ENCODE results near the gene FXYD7.

FXYD7 gene

GRCh38 chr19:35110974-35111373 lies 32.1 kb upstream of the FXYD7 start:
- no peak for DNase-seq (ENCODE audit: low read depth)

GRCh38 chr19:35112995-35113688 lies 29.9 kb upstream of the FXYD7 start:
- DNase-seq (ENCODE audit: low read depth), result no peak

GRCh38 chr19:35114353-35115176 lies 28.5 kb upstream of the FXYD7 start:
- DNase-seq (ENCODE audit: low read depth), result no peak

DNA sequence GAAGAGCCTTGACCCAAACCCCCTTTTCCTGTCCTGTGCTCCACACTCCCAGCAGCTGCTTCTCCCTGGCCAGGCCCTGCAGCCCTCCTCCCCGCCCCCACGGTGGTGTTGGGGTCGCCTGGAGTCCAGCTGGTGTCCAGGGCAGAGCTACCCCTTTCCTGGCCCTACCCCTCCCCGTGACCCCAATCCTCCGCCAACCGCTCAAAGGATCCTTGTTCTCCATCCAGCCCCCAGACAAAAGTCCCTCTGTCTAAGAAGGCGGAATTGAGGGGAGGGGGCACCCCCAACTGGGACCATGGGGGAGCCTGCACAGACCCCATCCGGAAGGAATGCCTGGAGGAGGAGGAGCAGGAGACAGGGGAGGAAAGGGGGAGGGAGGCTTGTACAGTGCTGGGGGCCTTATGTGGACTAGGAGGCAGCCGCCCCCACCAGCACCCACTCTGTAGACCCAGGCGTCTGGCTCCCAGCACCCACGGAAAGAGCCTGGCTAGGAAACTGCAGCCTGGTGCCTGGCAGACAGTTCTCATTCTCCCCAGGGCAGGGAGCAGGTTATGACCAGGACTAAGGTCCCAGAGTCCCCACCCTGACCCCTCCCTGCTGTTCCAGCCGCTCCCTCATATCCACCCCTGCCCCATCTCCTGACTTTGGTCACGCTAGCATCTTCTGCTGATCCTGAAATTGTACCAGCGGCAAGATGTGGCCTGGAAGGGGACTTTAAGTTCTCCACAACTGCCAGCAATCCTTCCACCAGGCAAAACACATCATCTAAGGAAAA lies 27.7 kb upstream of the FXYD7 start, which contains the start of gene FXYD3:
Gene FXYD3 (plus strand): TSS at position 647 of the 775 bp plus-strand sequence. CDS start 3,554 bp downstream, outside the sequence.
- DNase-seq (ENCODE audit: low read depth), result no peak

DNA sequence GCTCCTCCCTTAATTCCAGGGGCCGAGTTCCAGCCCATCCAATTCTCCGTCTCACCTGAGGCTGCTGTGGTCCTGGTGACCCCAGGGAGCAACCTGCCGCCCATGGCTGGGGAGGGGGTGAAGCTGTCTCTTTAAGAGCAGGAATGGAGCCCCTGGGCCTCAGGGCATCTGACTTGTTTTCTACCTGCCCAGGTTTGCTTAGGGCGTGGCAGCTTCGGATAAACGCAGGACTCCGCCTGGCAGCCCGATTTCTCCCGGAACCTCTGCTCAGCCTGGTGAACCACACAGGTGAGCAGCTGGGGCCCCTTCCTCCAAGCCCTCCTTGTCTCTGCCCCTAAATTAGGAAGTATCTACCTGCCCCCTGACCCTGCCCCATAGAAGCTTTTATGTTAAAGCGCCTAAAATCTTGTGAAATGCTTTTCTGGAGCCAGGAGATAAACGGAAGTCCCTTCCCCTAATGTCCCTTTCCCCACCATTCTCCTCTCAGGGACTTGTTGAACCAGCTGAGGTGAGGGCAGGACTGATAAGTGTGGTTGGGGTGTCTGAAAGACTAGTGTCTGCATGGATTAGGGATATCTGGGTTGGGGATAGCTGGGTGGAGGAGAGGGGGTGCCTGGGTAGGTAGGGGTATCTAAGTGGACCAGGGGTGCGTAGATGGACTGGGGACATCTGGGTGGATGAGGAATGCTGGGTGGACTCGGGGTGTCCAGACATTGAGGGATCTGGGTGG lies 26.8 kb upstream of the FXYD7 start:
- no peak for DNase-seq (ENCODE audit: low read depth)

DNA sequence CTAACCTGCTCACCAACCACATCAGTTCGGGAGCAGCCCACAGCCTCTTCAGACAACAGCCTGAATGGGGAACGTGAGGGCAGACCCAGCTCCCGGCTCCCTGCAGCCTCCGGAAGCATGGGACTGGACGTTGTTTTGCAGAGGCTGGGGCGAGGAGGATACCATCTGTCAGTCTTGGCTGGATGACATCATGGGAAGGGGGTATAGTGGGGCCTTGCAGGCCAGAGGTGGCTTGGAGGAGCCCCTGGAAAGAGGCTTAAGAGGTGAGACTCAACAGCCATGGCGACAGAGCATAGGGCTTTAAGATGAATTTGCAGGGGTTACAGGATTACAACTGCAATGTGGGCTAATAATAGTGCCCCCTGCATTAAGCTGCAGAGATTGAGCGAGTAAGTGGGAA lies 25.9 kb upstream of the FXYD7 start:
- no peak for DNase-seq (ENCODE audit: low read depth)

- no peak for DNase-seq (ENCODE audit: low read depth)
These were observed 25.3 kb upstream of the FXYD7 start for GRCh38 chr19:35117799-35118198.

- no peak for DNase-seq (ENCODE audit: low read depth)
These were observed 24.6 kb upstream of the FXYD7 start for GRCh38 chr19:35118268-35119020.

GRCh38 chr19:35119091-35119490 lies 24.0 kb upstream of the FXYD7 start:
- no peak for DNase-seq (ENCODE audit: low read depth)

DNA sequence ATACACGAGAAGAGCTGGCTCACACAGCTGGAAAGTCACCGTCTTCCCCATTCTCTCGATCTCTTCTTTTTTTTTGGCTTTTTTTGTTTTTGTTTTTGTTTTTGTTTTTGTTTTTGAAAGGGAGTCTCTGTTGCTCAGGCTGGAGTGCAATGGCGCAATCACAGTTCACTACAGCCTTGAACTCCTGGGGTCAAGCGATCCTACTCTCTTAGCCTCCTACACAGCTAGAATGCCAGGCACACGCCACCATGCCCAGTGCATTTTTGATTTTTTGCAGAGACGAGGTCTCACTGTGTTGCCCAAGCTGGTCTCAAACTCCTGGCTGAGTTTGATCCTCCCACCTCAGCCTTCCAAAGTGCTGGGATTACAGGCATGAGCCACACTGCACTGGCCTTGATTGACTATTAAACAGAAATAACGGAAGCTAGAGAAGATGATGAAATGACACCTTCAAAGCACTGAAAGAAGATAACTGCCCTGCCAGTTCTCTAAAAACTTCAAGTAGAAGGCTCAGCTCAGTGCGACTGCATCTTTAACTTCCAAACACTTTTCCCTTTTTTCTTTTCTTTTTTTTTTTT lies 23.4 kb upstream of the FXYD7 start:
- DNase-seq (ENCODE audit: low read depth), result no peak

- DNase-seq (ENCODE audit: low read depth), result no peak
These were observed 22.6 kb upstream of the FXYD7 start for GRCh38 chr19:35120492-35120891.

DNA sequence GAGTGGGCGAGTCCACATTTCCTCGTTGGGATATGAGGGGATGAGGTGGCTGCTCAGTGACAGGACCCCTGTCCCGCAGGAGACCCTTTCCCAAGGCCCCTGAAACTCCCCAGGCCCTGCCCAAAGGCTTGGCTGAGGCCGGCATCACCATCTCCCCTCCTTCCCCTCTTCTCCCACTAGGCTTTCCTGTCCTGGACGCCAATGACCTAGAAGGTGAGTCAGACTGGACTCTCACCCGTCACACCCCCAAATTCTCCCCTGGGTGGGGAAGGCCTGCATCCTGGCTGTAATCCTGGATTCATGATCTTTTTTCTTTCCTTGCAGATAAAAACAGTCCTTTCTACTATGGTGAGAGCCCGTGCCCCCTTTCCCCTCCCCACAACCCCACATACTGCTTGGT lies 22.2 kb upstream of the FXYD7 start:
- DNase-seq (ENCODE audit: low read depth), result no peak

DNA sequence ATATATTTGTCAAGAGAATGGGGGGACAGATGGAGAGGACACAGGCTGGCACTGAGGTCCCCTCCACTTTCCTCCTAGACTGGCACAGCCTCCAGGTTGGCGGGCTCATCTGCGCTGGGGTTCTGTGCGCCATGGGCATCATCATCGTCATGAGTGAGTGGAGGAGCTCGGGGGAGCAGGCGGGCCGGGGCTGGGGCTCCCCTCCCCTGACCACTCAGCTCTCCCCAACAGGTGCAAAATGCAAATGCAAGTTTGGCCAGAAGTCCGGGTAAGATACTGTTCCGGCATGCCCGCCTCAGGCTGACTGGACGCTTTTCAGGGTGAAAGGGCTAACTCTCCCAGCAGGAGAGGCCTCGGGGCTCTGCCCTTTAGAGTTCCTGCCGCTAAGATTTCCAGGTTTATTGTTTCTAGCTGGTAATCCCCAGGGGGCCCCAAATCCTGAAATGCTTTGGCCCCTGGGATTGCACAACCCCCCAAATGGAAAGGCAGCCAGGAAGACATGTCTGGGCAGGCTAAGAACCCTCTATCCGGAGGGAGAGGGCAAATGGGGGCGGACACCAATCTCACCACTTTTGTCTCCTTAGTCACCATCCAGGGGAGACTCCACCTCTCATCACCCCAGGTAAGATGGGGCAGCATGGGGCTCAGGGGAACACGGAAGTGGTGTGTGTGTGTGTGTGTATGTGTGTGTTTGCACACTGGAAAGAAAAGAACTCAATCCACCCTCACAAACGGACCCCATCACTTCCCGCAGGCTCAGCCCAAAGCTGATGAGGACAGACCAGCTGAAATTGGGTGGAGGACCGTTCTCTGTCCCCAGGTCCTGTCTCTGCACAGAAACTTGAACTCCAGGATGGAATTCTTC lies 20.1 kb upstream of the FXYD7 start:
- DNase-seq (ENCODE audit: low read depth), result no peak

DNA sequence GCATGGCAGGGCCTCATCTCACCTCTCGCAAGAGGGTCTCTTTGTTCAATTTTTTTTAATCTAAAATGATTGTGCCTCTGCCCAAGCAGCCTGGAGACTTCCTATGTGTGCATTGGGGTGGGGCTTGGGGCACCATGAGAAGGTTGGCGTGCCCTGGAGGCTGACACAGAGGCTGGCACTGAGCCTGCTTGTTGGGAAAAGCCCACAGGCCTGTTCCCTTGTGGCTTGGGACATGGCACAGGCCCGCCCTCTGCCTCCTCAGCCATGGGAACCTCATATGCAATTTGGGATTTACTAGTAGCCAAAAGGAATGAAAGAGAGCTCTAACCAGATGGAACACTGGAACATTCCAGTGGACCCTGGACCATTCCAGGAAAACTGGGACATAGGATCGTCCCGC lies 19.5 kb upstream of the FXYD7 start:
- no peak for DNase-seq (ENCODE audit: low read depth)

GRCh38 chr19:35124098-35125060 lies 18.7 kb upstream of the FXYD7 start:
- peak; percentile 85 for DNase-seq (ENCODE audit: low read depth)

DNA sequence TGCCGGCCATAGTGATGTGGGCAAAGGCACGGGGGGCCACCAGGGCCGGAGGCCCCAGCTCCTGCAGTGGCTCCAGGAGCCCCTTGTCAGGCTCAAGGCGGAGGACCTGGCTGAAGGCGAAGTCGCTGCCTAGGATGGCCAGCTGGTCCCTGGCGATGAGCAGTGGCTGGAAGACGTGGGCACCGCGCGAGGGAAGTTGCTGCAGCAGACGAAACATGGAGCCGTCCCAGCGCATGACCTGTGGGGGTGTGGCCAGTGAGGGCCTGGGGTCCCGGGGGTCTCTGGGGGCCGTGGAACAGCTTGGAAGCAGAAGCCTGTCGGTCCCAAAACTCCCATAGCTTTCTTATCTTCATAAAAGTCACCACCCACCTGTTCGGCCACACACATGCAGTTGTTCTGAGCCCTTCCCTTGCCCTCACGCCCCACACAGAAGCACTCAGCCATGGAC lies 17.8 kb upstream of the FXYD7 start:
- no peak for DNase-seq (ENCODE audit: low read depth)

DNA sequence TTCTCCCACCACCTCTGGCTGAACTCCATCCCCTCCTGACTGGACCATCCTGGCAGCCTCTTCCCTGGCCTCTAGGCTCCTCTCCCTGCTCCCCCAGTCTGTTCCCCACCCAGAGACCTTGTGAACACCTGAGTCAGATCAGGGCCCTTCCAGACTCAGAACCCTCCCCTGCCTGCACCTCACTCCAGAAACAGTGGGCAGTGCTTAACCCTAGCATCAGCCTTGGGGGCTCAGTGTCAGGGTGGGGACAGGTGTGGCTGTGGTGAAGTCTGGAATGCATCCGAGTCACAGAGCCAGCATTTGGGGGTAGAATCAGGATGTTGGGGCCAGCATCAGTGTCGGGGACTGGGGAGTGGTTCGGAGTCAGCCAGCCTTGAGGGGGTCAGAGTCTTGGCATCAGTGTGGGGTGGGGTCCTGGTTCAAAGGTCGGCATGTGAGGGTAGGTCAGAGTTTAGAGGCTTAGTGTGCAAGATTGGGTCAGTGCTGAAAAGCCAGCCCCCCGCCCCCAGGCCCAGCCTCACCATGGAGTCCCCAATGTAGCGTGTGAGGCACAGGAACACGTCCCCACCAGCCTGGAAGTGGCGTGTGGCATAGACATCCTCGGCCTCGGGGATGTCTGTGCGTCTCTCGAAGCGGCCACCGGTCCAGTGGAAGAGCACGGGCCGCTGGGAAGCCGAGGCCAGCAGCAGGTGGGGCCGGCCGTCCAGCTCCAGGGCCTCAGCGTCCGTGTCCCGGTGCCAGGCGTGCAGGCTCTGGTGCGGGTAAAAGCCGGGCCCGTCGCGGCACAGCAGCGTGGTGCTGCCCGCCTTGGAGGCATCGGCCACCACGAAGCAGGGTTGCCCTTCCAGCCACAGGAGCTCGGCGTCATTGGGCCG lies 17.1 kb upstream of the FXYD7 start:
- no peak for DNase-seq (ENCODE audit: low read depth)

GRCh38 chr19:35126624-35126959 lies 16.5 kb upstream of the FXYD7 start:
- DNase-seq (ENCODE audit: low read depth), result no peak

Measured in GM04504 (cell line).